GM21390 (cell line): ENCODE measurements around the gene ACKR3.

ENCODE experiments used
- ATAC-seq: cut with Tn5 transposase; IDR thresholded peaks from one replicate; pipeline ENCODE4 v1.9.1; 2021; ENCODE audit not compliant: unreplicated experiment

Gene ACKR3

DNA sequence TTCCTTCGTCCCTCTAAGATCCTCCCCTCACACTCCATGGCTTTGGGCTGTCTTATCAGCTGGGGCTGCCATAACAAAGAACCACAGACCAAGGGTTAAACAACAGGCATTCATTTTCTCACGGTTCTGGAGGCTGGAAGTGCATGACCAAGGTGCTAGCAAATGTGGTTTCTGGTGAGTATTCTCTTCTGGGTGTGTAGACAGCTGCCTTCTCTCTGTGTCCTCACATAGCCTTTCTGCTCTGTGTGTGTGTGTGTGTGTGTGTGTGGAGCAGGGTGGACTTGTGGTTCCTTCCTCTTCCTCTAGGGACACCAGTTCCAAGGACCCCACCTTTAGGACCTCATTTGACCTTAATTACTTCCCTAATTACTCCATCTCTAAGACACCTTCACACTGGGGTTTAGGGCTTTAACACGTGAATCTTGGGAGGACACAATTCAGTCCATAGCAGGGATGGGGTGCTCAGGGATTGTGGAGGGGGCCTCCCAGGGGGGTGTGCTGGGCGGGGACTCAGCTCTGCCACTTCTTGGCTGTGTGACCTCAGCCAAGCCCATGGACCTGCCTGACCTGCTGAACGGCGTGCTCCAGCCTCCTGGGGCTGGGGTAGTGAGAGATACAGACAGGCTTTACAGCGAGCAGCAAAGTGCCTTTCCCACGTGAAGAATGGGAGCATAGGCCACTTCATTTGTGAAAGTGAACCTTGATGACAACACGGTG is 38.0 kb downstream of the ACKR3 start:
- ATAC-seq: no peak

DNA sequence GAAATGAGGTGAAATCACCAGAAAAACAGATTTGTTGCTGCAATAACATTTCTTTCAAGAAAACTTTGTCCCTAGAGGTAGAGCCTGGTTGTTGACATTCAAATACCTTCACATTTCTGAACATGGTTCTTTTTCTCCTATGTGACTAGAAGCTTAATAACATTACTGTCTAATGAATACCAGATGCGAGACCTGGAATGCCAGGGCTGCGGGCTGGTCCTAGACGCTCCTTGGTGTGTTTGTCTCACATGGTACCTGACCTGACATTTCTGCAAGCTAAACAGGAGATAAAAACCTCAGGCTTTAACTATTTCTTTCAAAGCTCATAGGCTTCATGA is 38.5 kb downstream of the ACKR3 start:
- ATAC-seq: no peak

DNA sequence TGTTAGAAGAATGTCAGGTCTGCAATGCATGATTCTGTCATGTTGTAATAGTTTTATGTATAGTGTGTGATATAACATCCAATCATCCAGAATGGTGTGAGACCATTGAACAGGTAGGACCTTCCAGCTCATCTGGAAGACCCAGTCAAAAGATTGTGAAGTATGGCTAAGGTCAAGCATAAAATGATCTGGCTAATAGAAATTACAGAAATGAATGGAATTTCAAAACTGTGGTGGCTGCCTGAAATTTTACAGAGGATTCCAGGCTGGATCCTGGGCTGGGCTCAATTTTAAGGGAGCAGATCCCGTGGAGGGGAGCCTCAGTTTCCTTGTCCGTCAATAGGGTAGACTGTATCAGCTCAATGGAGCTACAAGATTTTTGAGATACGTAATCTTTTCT is 39.1 kb downstream of the ACKR3 start:
- no peak for ATAC-seq

DNA sequence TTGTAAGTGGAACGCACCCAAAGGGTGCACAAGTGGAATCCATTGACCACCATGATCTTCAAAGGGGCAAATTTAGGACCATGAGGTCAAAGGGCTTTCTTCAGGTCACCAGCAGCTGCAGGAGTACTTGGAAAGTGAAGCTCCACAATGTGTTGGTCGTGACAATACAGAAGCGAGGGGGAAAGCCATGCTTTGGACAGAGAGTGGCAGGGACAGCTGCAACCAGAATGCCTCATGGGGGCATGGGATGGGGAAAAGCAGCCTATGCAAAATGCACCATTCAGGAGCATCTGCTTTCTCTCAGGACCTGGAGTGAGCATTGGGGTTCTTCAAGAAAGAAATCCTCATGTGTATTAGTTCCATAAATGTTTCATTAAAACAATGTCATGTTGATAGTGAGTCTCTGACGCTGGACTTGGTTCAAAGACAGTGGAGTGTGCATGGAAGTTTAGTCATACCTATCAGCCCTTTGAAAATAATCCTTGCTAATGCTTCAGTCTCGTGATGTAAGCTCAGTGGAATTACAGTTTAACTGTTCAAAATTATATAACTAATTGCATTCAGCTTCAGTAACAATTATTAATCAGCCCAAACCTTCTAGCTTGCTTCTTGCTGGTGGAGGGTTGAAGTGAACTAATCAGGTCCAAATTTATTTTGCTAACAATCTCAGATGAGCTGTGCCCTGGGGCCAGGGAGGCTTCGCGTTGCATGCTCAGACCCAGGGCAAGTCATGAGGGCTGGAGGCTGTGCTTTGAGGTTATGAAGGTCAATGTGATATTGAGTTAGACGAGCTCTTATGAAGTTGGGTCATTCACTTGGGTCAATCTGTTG is 41.6 kb downstream of the ACKR3 start:
- ATAC-seq: no peak

DNA sequence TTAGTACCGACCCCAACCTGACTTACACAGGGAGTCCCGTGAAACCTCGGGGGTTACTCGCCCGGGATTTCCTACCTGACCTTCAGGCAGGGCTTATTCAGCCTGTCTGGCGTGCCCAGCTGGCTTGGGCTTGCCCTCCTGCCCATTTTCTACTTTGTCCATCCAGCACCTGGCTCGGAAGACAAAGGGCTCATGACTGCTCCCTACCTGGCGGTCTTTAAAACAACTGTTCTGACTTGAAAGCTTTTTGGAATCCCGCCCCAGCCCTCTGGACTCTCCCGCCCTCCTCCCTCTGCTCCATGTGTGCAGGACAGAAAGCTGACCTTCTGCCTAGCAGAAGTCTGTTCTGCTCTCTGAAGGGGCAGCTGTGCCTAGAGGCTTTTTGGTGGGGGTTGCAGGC is 43.1 kb downstream of the ACKR3 start:
- ATAC-seq: no peak

DNA sequence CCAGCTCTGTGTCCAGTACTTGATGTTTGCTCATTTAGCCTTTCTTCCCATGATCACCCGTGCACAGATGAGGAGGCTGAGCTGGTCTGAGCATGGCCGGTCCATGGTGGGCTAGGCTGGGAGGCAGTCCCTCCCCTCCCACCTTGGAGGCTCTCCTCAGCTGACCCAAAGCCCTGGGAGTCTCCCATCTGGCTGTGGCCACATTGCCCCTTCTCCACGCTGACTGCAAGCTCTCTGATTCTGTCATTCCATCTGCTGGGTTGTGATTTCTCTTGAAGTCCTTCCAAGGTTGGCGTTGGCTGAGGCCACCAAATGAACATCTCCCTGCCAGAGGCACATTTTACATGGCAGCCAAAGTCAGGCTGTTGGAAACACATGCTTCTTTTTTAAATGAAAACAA is 44.0 kb downstream of the ACKR3 start:
- no peak for ATAC-seq

DNA sequence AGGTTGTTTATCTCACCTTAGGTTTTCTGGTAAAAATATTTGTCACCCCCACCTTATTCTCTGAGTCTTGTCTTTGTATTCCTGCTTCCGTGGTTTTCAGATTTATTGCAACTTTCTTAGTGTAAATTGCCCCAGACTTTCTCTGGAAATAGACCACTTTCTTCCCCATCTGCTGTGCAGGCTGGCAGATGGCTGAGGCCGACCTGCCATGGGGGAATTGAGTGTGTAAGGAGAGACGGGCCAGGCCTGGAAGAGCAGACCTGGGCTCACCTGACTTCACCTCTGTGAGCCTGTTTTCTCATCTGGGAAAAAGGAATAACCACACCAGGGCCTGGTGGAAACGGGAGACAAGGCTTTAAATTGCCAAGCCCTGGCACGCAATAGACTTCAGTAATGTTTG is 44.9 kb downstream of the ACKR3 start:
- no peak for ATAC-seq

DNA sequence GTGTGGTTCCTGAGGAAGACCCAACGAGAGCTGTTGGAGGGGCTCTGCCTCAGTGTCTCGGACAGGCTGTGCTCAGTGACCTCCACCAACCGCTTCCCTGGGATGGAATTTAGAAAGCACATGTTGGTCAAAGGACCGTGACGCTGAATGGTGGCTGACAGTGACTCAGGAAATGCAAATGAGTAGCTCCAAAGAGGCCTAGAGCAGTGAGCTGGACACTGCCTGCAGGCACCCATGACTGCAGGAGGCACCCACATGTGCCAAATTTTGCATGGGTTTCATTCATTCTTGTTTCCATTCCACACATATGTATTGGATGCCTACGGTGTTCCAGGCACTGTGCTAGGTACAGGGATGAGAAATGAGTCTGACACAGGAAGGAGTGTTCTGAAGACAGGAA is 46.4 kb downstream of the ACKR3 start:
- no peak for ATAC-seq

DNA sequence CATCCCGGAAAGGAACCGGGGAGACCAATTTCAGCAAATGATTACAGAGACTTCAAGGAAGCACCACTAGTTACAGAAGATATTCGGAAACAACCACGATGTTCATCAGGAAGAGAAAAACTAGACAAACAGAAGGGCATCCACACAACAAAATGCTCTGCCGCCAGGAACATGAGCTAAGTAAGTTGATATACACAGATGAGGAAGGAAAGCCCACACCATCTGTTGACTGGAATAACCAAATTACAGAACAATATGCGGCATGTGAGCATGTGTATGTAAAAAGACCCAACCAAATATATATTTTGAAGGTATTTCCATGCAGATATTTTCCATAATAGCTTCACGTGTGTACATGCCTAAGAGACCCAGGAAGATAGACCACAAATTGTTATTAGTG is 47.0 kb downstream of the ACKR3 start:
- ATAC-seq: no peak

DNA sequence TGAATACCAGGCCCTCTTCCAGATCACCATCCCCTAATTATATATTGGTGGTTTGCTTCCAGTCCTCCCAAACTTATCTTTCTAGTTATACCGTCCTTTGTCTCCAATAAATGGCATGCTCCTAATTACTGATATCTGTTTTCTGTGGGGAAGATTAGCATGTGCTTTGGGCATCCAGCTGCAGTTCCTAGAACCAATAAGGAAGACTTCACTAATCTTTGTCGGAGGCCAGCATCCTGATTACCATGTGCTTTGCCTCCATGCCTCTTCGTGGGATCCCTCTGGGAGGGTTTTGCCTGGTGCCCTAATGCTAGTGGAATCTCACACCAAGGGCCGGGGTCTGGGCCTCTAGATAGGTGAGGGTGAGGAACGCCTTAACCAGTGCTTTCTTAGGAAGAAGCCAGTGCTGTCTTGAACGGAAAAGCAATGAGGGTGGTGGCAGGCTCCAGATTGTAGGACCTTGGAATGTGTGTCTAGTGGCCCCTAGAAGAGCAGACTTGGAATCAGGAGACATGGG is 47.7 kb downstream of the ACKR3 start:
- no peak for ATAC-seq

DNA sequence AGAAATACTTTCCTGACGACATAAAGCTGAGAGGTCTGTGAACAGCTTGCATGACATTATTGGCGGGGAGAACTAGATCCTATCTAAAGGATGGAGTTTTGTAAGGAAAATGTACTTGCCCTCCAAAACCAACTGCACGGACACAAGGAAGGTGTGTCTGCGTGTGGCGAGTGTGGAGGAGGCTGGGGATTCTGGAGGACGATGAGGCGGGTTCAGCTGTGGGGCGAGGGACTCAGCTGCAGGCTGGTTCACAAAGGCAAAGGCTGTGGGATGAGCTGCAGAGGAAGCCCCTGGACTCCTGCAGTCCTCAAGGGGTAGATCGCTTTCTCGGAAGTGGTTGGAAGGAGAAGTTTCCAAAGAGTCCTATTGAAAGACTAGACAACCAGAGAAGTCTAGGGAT is 48.2 kb downstream of the ACKR3 start:
- no peak for ATAC-seq

DNA sequence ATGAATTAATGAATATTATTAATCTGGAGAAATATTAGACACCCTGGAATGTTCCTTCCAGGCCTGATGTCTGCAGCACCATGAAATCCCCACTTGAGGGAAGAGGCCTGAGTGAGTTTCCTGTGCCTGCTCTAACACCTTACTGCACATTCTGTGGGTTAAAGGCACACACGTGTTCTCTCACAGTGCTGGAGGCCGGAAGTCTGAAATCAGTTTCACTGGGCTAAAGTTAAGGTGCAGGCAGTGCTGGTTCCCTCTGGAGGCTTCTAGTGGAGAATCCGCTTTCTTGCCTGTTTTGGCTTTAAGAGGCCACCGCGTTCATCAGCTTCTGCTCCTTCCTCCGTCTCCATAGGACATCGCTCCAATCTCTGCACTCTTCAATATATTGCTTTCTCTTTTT is 48.7 kb downstream of the ACKR3 start:
- no peak for ATAC-seq

DNA sequence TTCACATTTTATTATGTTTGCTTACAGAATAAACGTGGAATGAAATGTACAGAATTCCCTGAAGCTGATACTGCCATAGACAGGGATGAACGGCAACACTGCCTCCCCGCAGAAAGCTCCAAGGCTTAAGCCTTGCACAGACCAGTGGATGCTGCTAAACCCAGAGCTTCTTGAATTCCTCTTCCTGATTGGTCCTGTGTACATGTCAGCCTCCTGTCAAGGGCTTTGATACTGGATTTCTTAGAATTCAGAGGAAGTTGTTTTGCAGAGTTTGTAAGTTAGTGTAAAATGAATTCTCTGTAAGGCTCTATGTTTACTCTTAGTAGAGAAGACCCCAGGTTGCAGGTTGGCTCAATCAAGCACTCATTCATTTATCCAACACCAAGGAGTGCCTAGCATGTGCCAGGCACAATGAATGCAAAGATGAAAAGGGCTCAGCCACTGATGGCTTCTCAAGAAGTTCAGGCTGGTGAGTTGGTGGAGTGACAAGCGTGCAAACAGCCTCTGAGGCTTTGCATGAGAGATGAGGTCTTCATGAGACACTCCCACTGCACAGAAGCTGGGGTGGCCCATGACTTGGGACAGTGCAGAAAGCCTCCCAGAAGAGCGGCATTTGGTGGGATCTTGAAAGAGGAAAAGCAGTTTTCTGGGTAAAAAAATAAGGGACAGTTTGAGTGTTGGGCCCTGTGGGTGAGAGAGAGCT is 50.4 kb downstream of the ACKR3 start:
- no peak for ATAC-seq

DNA sequence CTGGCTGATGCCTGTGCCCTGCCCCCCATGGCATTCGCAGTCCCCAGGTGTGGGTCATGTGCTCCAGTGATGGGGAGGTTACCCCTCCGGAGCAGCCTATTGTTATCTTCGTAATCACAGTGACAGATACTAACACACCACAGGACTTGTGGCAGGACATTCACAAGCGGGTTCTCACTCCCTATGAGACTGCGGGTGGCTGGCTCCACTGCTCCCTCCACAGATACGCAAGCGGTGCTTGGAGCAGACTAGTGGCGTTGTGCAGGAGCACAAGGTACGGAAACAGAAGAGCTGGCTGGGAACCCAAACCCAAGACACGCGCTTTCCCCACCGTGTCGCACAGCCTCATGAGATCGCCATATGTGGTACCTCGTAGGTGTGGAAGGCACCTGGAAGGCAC is 52.2 kb downstream of the ACKR3 start:
- no peak for ATAC-seq

DNA sequence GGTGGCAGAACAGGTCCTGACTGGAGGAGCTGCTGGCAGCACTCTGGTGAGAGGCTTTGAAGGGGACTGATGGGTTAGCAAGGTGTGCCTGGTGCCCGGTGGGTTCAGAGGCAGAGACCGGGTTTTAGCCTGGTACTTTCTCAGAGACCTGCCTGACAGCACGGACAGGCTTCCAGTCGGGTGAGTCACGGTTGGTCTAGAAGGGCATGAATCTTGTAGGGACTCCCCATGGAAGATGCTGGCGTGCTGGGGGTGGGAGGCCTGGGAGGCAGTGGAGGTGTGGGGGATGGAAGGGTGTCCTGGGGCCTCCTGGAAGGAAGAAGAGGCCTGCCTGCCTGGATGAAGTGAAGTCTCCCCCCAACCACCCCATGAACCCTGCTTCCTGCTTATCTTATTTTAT is 52.6 kb downstream of the ACKR3 start:
- ATAC-seq: no peak

DNA sequence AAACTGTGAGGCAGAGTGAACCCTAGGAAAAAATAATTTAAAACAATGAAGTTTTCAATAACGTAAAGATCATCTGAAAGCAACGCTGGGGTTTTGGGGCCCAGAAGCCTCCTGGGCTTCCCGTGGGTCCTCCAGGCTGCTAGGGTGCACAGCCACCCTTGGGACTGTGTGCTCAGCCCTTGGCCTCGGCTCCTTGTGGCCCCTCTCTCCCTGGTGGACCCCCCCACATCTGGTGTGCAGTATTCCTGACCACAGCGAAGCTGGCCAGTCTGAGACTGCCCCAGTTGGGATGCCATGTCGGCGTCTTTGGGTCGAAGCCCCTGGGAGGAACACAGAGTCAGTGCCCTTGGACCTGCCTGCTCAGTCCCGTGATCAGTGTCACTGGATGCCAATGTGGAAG is 53.0 kb downstream of the ACKR3 start:
- ATAC-seq: no peak

DNA sequence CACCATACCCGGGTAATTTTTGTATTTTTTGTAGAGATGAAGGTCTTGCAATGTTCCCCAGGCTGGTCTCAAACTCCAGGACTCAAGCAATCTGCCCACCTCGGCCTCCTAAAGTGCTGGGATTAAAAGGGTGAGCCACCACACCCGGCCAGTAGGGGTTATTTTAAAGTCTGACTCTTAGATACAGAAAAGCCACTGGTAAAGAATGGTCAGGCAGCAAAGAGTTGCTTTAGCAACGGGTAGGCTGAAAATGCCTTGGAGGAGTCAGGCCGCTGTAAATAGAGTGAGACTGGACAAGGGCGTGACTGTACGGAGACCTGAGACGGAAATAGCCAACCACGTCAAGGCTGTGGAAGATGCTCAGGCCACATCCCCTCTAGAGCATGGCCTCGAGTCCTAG is 54.2 kb downstream of the ACKR3 start:
- no peak for ATAC-seq

DNA sequence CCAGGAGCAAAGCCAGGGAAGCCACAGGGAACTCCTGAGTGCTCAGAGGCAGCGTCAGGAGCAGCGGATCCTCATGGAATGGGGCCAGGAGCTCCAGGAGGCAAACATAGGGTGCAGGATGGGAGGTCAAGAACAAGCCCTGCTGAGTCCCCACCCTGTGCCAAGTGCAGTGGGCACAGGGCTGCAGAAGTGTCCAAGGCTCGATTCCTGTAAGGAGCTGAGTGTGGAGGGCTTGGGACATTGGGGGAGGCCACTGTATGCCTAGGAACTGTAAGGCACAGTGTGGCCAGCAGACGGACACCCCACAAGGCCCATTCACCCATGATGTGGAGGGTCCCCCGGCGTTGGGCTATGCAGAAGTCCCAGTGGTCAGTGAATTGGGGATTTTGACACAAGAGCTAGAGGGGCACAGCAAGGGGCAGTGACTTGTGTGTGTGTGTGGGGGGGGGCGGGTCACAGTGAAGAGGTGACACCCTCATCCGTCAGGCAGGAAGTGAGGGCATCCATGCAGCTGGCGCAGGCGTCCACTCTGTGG is 55.6 kb downstream of the ACKR3 start:
- no peak for ATAC-seq

DNA sequence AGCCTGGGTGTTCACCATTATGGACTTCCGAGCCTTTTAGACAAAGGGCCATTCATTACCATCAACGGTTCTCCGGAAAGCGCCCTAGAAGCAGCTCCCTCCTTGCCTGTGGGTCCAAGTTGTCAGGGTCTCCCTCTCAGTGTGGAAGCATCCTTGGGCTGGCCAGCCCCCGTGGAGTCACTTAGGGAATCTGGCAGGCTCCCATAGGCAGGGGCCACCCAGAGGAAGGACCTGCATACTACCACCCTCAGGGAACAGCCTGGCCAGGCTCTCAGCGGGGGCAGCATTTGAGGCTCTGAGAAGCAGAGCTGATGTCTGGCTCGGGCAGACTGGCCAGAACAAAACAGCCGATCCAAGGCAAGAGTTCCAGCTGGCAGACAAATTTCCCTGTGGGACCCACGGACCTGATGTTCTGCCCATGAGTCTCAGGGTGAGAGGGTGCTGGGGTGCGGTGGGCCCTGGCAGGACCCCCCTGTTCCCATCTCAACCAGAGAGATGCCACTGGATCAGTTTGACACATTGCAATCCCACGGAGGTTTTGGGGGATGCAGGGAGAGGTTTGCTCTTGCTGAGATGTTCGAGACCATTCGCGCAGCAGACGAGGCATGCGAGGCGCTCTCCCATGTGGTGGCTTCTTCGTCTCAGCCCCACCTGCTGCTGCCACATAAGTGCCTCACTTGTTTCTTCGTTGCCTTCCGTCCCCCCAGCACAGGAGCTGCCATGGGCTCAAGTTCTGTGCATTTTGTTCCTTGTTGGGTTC is 56.9 kb downstream of the ACKR3 start:
- no peak for ATAC-seq

DNA sequence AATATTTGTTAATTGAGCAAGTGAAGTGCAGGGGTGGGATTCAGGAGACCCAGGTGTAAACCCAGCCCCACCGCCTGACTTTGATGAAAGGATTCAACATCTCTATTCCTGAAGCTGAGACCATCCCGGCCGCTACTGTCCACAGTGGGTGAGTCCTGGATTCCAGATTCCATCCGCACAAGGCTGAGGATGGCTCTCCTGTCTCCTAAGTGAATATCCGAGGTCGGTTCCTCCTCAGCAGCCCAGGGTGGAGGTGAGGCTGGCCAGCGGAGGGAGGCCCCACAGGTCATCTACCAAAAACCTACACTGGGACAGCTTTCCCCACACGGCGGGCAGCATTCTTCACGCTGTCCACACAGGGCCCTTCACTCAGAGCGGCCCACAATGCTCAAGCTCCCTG is 57.6 kb downstream of the ACKR3 start:
- no peak for ATAC-seq

DNA sequence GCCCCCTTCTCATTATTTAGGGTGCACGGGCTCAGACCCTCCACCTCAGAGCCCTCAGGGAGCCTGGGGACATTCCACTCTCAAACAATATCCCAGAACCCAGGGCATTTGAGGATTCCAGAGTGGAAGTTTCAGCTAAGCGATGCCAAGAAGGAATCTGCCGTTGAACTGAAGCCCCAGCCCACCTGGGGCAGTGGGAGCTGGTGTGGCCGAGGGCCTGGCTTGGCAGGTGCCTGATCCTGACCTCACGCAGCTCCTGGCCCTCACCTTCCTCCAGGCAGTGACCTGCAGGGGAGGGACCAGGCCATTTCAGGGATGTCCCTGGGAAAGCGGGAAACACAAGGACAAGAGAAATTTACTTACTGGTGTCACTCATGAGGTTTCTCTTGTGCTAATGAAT is 58.2 kb downstream of the ACKR3 start:
- no peak for ATAC-seq
